ENCODE results near the gene INSRR.

GRCh38 chr1:156807627-156808026 is 51.3 kb downstream of the INSRR start:
- TF ChIP-seq CTCF (conservative IDR thresholded peaks at IDR 0.05; ENCODE audit: low read depth, low read length) (no peak), POLR2A (IDR thresholded peaks at IDR 0.05; ENCODE audit: low read depth, low read length) (no peak), MAFK (IDR thresholded peaks at IDR 0.05; ENCODE audit: low read depth, low read length) (no peak), USF2 (IDR thresholded peaks at IDR 0.05; ENCODE audit: low read depth, low read length) (no peak), RAD21 (IDR thresholded peaks at IDR 0.05; ENCODE audit: low read length) (no peak), CEBPB (IDR thresholded peaks at IDR 0.05; ENCODE audit: low read depth, low read length) (no peak)

All from IMR-90 (cell line).